ENCODE results near the gene ULBP2.

- no peak for TF ChIP-seq CTCF (conservative IDR thresholded peaks at IDR 0.05; ENCODE audit: low read length)
- no peak for TF ChIP-seq EZH2phosphoT487 (IDR thresholded peaks at IDR 0.05; ENCODE audit: borderline replicate concordance, low read depth, low read length)
Measured at GRCh38 chr6:149974825-149975224, 33.0 kb downstream of the ULBP2 start.
